Endothelial cell of umbilical vein (primary cell): Measurements from ENCODE around the gene SULT1A3. TPM values are rescaled to one million over a fixed set of nuclear protein-coding genes. Genes with fewer than 3 reads are reported as not detected.

Source experiments
- BruUV-seq: library from RNA; stranded (reverse); fragments of 400-500 nt; replicated peaks from 2 replicates; lab custom pipeline; 2021; lab: Mats Ljungman, UMichigan
- CTCF ChIA-PET: fragments of 300-600, 350-600 bp; sonication (Branson Sonifier 250); formaldehyde crosslinking; loops from one replicate; lab custom pipeline; 2021; ENCODE audit warnings: antibody characterized with exemption, inconsistent platforms; lab: Charles Lee
- POLR2A ChIA-PET: fragments of 300-600, 350-600 bp; sonication (Branson Sonifier 250); formaldehyde crosslinking; loops from one replicate; lab custom pipeline; 2021; ENCODE audit warnings: antibody characterized with exemption, inconsistent platforms; lab: Charles Lee
- DNase-seq: peaks from one replicate; pipeline ENCODE4 v3.0.0-alpha.2; 2011; ENCODE audit warnings: low read depth, low spot score
- FAIRE-seq: peaks from 2 replicates; lab custom pipeline; 2011; peaks lifted over from hg19 to GRCh38; lab: Jason Lieb, UNC
- H2AFZ ChIP-seq: 2 replicates; pipeline ENCODE4 v1.6.0; 2012; ENCODE audit warnings: low read depth, low read length, control low read depth, inconsistent platforms
- H3K27ac ChIP-seq: 2 replicates; pipeline ENCODE4 v1.5.1; 2011; ENCODE audit warnings: low read depth, mild to moderate bottlenecking, control low read depth, low read length, moderate library complexity; ENCODE audit not compliant: insufficient read depth
- H3K27me3 ChIP-seq, 2 experiments: 2 replicates each; pipeline versions ENCODE4 v1.6.0 to v1.6.1; 2011; ENCODE audit warnings: low read length in 2 of 2, mixed read lengths in 1 of 2; ENCODE audit not compliant: control insufficient read depth in 2 of 2, insufficient read depth in 2 of 2
- H3K36me3 ChIP-seq, 2 experiments: 2 replicates in 1 of 2; 3 replicates in 1 of 2; pipeline ENCODE4 v1.5.1; 2011; ENCODE audit warnings: low read length in 2 of 2, mild to moderate bottlenecking in 1 of 2, moderate library complexity in 1 of 2; ENCODE audit not compliant: control insufficient read depth in 2 of 2, insufficient read depth in 2 of 2; ENCODE audit errors: extremely low read depth in 1 of 2
- H3K4me1 ChIP-seq: 3 replicates; pipeline ENCODE4 v1.5.1; 2011; ENCODE audit warnings: mild to moderate bottlenecking, low read length; ENCODE audit not compliant: control insufficient read depth, insufficient read depth; ENCODE audit errors: extremely low read depth
- H3K4me2 ChIP-seq: 2 replicates; pipeline ENCODE4 v1.6.1; 2011; ENCODE audit warnings: low read length, control low read depth, mixed read lengths; ENCODE audit not compliant: insufficient read depth
- H3K4me3 ChIP-seq, 3 experiments: fragments of 200-600 bp in 1 of 3; sonication (generic), shearing (Covaris generic) in 1 of 3; replicated peaks in 1 of 3; 2 replicates each; pipeline ENCODE4 v1.5.1; 2011 to 2016; ENCODE audit warnings: control low read depth in 3 of 3, low read length in 3 of 3, mild to moderate bottlenecking in 2 of 3, inconsistent platforms in 1 of 3, low read depth in 1 of 3, moderate library complexity in 1 of 3; ENCODE audit not compliant: insufficient read depth in 1 of 3
- H3K79me2 ChIP-seq: 2 replicates; pipeline ENCODE4 v1.6.0; 2012; ENCODE audit warnings: low read length, inconsistent platforms; ENCODE audit not compliant: control insufficient read depth, insufficient read depth
- H3K9ac ChIP-seq: replicated peaks from 2 replicates; pipeline ENCODE3; 2011; ENCODE audit warnings: low read length, control low read depth; ENCODE audit not compliant: insufficient read depth; ENCODE audit errors: extremely low read depth
- H3K9me1 ChIP-seq: replicated peaks from 3 replicates; pipeline ENCODE4 v1.6.0; 2011; ENCODE audit warnings: mild to moderate bottlenecking, low read length; ENCODE audit not compliant: control insufficient read depth, insufficient read depth; ENCODE audit errors: extremely low read depth
- H3K9me3 ChIP-seq: replicated peaks from 2 replicates; pipeline ENCODE4 v1.5.1; 2012; ENCODE audit warnings: low read length, inconsistent platforms; ENCODE audit not compliant: control insufficient read depth, insufficient read depth
- H4K20me1 ChIP-seq: replicated peaks from 2 replicates; pipeline ENCODE3; 2011; ENCODE audit warnings: mild to moderate bottlenecking, low read length; ENCODE audit not compliant: control insufficient read depth, insufficient read depth; ENCODE audit errors: extremely low read depth
- CTCF ChIP-seq, 2 donors: IDR thresholded peaks; 1 replicate in 1 of 2; 2 replicates in 1 of 2; pipeline ENCODE4 v1.5.1; 2011; ENCODE audit warnings: low read length in 2 of 2, mild to moderate bottlenecking in 2 of 2, moderate library complexity in 2 of 2, control low read depth in 1 of 2, inconsistent platforms in 1 of 2, low read depth in 1 of 2; ENCODE audit not compliant: insufficient read depth in 1 of 2; ENCODE audit errors: extremely low read depth in 1 of 2
- EZH2 ChIP-seq: IDR thresholded peaks from 2 replicates; pipeline ENCODE4 v1.6.1; 2012; ENCODE audit warnings: borderline replicate concordance, low read depth, mild to moderate bottlenecking, moderate library complexity, low read length, inconsistent platforms; ENCODE audit not compliant: severe bottlenecking
- FOS ChIP-seq: IDR thresholded peaks from 2 replicates; pipeline ENCODE4 v1.6.1; 2011; ENCODE audit warnings: mild to moderate bottlenecking, low read length, moderate library complexity, borderline replicate concordance; ENCODE audit not compliant: insufficient read depth
- GATA2 ChIP-seq: IDR thresholded peaks from 2 replicates; pipeline ENCODE4 v1.7.0; 2011; ENCODE audit warnings: low read depth, mild to moderate bottlenecking, moderate library complexity, mixed read lengths, low read length; ENCODE audit not compliant: insufficient read length, insufficient read depth
- JUN ChIP-seq: IDR thresholded peaks from 2 replicates; pipeline ENCODE4 v1.6.1; 2011; ENCODE audit warnings: borderline replicate concordance, low read depth; ENCODE audit not compliant: insufficient read length, insufficient read depth
- MAX ChIP-seq: IDR thresholded peaks from 2 replicates; pipeline ENCODE4 v1.6.1; 2011; ENCODE audit not compliant: insufficient read depth, insufficient read length
- MYC ChIP-seq: IDR thresholded peaks from one replicate; pipeline ENCODE4 v1.6.1; 2011; ENCODE audit warnings: mild to moderate bottlenecking, low read depth, low read length
- POLR2A ChIP-seq: IDR thresholded peaks from 2 replicates; pipeline ENCODE4 v1.6.1; 2012; ENCODE audit warnings: low read depth, mild to moderate bottlenecking, control low read depth, low read length
- POLR2AphosphoS5 ChIP-seq: IDR thresholded peaks from 2 replicates; pipeline ENCODE4 v1.6.1; 2012; ENCODE audit warnings: low read depth, mild to moderate bottlenecking, control low read depth, low read length, moderate library complexity; ENCODE audit not compliant: insufficient read depth
- dilution Hi-C: fragments of 300-500 bp; cut with MboI; formaldehyde crosslinking; loops from one replicate; pipeline ENCODE4 v1.15.0; 2019; ENCODE audit warnings: low sequenced_read_pairs; ENCODE audit not compliant: extremely low pct_ligation_motif_present
- intact Hi-C: fragments of 100-400 bp; cut with micrococcal nuclease; formaldehyde crosslinking; loops from one replicate; pipeline ENCODE4 v1.10.0; 2022
- polyA plus RNA-seq, 4 experiments: library from polyadenylated mRNA; depleted of rRNA in 3 of 4; stranded (reverse) in 3 of 4; unstranded in 1 of 4; fragments of >200 nt; gene quantifications; 2 replicates each; pipeline versions ENCODE4 v1.2.1 to v1.2.3, GENCODE V29; 2011 to 2012; ENCODE audit warnings: missing spikeins in 1 of 4
- total RNA-seq: library from RNA; stranded (reverse); gene quantifications from 2 replicates; pipeline ENCODE4 v1.2.3, GENCODE V29; 2021

SULT1A3 gene
- total and polyA plus RNA-seq, 2 donors (not counting 3 experiments of a cell fraction or from before 2014, with no cell fraction given) = 5.1 to 12.2 TPM

DNA sequence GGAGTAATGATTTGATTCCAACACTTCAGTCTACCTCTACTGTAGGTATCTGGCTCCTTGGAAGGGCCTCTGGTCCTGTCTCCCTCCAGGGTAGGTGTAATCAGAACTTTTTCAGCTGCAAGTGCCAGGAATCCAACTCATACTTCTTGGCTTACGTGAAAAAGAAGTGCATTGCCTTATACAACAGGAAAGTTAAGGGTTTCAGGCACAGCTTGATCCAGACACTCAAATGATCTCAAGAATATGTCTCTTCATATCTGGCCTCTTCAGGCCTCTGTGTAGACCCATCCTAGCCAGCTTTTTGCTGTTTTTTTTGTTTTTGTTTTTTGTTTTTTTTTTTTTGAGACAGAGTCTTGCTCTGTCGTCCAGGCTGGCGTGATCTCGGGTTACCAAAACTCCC, 19.9 kb upstream of the SULT1A3 start:
- Histone ChIP-seq H3K4me2 (no peak overlapping the region), H3K4me1 (peaks cover 5% of the 10 kb centered on the region), H2AFZ (no peak overlapping the region), H3K27me3 (no peaks in the 10 kb centered on the region), H3K4me3 (no peak overlapping the region), H4K20me1 (no peaks in the 10 kb centered on the region), H3K27ac (no peak overlapping the region), H3K9ac (no peak overlapping the region), H3K36me3 (no peaks in the 10 kb centered on the region), H3K79me2 (no peaks in the 10 kb centered on the region), H3K9me3 (no peaks in the 10 kb centered on the region), H3K9me1 (no peaks in the 10 kb centered on the region)
- POLR2A ChIA-PET = no interaction called here
- no peak for TF ChIP-seq JUN
- TF ChIP-seq MYC = no peak
- no peak for TF ChIP-seq POLR2AphosphoS5
- no peak for TF ChIP-seq FOS
- no peak for TF ChIP-seq CTCF (IDR thresholded peaks at IDR 0.05; ENCODE audit: extremely low read depth in 1 of 2, insufficient read depth in 1 of 2, low read depth in 1 of 2, low read length in 2 of 2)
- no peak for TF ChIP-seq MAX
- TF ChIP-seq GATA2 = no peak
- TF ChIP-seq EZH2 = no peak
- TF ChIP-seq POLR2A = no peak
- CTCF ChIA-PET = interaction anchor here (1.0 to 1.4 kb wide), 3 partner anchors 67 to 230 kb away, joined by 3 to 5 read pairs (median 3); partner anchors contain the start of gene TBX6
- DNase-seq = no peak
- BruUV-seq = no TSS peak
- dilution Hi-C loops (no loop called here), intact Hi-C loops (no loop called here)
- FAIRE-seq = no peak
